WTC11 (cell line): Measurements from ENCODE around the gene TMEM59L.

ENCODE experiments used
- ZNF219 ChIP-seq: sonication (generic); formaldehyde crosslinking; IDR thresholded peaks from 2 replicates; pipeline ENCODE4 v1.8.0; 2023; ENCODE audit warnings: missing genetic modification reagents, mild to moderate bottlenecking, borderline replicate concordance
- TF ChIP-seq, protein P1 (sequence below): fragments of 250-450 bp; sonication (Bioruptor Pico); IDR thresholded peaks from 2 replicates; pipeline ENCODE4 v1.9.0; 2021; ENCODE audit warnings: mild to moderate bottlenecking

DNA sequence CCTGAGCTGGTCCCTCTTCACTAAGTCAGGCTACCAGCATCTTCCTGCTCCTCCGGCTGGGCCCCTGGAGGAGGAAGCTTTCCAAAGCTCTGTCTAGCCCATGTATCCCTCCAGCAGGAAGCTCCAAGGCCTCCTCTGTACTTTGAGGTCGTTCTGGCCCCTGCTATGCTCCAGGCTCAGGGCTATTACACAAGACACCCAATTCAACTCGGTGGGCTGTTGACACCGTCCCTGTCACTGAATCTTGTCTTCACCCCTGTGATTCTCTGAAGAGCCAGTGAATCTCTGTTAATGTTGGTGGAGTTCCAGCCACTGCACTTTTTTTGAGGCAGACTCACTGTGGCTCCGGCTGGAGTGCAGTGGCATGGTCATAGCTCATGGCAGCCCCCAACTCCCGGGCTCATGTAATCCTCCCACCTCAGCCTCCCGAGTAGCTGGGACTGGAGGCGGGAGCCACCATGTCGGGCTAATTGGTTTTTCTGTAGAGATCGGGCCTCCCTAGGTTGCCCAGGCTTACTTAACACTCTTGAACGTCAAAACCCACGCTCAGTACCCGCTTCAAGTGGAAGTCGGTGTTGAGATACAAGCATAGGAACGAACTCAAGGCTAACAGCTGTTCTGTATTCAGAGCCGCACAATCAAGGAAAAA lies 24.6 kb upstream of the TMEM59L start:
- TF ChIP-seq ZNF219 (CRISPR knock-in tag), result no peak
- TF ChIP-seq, protein P1, sequence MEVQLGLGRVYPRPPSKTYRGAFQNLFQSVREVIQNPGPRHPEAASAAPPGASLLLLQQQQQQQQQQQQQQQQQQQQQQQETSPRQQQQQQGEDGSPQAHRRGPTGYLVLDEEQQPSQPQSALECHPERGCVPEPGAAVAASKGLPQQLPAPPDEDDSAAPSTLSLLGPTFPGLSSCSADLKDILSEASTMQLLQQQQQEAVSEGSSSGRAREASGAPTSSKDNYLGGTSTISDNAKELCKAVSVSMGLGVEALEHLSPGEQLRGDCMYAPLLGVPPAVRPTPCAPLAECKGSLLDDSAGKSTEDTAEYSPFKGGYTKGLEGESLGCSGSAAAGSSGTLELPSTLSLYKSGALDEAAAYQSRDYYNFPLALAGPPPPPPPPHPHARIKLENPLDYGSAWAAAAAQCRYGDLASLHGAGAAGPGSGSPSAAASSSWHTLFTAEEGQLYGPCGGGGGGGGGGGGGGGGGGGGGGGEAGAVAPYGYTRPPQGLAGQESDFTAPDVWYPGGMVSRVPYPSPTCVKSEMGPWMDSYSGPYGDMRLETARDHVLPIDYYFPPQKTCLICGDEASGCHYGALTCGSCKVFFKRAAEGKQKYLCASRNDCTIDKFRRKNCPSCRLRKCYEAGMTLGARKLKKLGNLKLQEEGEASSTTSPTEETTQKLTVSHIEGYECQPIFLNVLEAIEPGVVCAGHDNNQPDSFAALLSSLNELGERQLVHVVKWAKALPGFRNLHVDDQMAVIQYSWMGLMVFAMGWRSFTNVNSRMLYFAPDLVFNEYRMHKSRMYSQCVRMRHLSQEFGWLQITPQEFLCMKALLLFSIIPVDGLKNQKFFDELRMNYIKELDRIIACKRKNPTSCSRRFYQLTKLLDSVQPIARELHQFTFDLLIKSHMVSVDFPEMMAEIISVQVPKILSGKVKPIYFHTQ (CRISPR knock-in tag), result no peak
